Measurements from ENCODE around the gene ZSCAN31.

GRCh38 chr6:28353356-28353755 is 17.4 kb upstream of the ZSCAN31 start:
- TF ChIP-seq CTCF (IDR thresholded peaks at IDR 0.05) (no peak), EP300 (IDR thresholded peaks at IDR 0.05) (no peak), POLR2A (IDR thresholded peaks at IDR 0.05) (no peak)

Data from ovary (tissue), 3 donors.